ENCODE data around the gene PRSS1. TPM values are rescaled to one million over a fixed set of nuclear protein-coding genes. Genes with fewer than 3 reads are reported as not detected.

Gene PRSS1
- total and polyA plus RNA-seq, 2 experiments from 2014 or later, result not detected

DNA sequence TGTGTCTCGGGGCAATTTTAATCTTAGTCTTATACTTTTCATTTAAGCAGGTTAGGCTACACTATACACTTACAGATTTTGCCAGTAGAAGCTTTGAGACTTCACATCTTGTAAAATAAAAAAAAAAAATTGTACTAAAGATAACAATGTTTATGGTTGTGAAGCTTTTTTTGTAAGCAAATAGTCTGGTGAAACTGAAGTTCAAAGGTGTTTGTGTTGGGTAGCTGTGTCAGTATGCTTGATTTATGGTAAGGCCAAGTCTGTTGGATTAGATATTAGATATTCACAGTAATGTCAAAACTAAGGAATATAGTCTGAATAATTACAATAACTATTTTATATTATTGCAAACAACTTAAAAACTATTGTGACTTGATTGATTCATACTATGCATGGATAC, 31.0 kb upstream of the PRSS1 start:
- no peaks in the 10 kb centered on the region for H3K36me3 Mint-ChIP-seq (ENCODE audit: low read depth)
- ATAC-seq, result no peak

More for the DNA sequence above, 31.0 kb upstream of the PRSS1 start:
- H3K4me3 ChIP-seq, result no peak overlapping the region
- no peaks in the 10 kb centered on the region for H3K79me2 ChIP-seq (replicated peaks; ENCODE audit: insufficient read depth)
- no peak overlapping the region for H2AFZ ChIP-seq
- TF ChIP-seq, protein P1, sequence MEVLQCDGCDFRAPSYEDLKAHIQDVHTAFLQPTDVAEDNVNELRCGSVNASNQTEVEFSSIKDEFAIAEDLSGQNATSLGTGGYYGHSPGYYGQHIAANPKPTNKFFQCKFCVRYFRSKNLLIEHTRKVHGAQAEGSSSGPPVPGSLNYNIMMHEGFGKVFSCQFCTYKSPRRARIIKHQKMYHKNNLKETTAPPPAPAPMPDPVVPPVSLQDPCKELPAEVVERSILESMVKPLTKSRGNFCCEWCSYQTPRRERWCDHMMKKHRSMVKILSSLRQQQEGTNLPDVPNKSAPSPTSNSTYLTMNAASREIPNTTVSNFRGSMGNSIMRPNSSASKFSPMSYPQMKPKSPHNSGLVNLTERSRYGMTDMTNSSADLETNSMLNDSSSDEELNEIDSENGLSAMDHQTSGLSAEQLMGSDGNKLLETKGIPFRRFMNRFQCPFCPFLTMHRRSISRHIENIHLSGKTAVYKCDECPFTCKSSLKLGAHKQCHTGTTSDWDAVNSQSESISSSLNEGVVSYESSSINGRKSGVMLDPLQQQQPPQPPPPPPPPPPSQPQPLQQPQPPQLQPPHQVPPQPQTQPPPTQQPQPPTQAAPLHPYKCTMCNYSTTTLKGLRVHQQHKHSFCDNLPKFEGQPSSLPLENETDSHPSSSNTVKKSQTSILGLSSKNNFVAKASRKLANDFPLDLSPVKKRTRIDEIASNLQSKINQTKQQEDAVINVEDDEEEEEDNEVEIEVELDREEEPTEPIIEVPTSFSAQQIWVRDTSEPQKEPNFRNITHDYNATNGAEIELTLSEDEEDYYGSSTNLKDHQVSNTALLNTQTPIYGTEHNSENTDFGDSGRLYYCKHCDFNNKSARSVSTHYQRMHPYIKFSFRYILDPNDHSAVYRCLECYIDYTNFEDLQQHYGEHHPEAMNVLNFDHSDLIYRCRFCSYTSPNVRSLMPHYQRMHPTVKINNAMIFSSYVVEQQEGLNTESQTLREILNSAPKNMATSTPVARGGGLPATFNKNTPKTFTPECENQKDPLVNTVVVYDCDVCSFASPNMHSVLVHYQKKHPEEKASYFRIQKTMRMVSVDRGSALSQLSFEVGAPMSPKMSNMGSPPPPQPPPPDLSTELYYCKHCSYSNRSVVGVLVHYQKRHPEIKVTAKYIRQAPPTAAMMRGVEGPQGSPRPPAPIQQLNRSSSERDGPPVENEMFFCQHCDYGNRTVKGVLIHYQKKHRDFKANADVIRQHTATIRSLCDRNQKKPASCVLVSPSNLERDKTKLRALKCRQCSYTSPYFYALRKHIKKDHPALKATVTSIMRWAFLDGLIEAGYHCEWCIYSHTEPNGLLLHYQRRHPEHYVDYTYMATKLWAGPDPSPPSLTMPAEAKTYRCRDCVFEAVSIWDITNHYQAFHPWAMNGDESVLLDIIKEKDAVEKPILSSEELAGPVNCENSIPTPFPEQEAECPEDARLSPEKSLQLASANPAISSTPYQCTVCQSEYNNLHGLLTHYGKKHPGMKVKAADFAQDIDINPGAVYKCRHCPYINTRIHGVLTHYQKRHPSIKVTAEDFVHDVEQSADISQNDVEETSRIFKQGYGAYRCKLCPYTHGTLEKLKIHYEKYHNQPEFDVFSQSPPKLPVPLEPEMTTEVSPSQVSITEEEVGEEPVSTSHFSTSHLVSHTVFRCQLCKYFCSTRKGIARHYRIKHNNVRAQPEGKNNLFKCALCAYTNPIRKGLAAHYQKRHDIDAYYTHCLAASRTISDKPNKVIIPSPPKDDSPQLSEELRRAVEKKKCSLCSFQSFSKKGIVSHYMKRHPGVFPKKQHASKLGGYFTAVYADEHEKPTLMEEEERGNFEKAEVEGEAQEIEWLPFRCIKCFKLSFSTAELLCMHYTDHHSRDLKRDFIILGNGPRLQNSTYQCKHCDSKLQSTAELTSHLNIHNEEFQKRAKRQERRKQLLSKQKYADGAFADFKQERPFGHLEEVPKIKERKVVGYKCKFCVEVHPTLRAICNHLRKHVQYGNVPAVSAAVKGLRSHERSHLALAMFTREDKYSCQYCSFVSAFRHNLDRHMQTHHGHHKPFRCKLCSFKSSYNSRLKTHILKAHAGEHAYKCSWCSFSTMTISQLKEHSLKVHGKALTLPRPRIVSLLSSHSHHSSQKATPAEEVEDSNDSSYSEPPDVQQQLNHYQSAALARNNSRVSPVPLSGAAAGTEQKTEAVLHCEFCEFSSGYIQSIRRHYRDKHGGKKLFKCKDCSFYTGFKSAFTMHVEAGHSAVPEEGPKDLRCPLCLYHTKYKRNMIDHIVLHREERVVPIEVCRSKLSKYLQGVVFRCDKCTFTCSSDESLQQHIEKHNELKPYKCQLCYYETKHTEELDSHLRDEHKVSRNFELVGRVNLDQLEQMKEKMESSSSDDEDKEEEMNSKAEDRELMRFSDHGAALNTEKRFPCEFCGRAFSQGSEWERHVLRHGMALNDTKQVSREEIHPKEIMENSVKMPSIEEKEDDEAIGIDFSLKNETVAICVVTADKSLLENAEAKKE (CRISPR knock-in tag; IDR thresholded peaks at IDR 0.05), result no peak
- TF ChIP-seq, protein P2, sequence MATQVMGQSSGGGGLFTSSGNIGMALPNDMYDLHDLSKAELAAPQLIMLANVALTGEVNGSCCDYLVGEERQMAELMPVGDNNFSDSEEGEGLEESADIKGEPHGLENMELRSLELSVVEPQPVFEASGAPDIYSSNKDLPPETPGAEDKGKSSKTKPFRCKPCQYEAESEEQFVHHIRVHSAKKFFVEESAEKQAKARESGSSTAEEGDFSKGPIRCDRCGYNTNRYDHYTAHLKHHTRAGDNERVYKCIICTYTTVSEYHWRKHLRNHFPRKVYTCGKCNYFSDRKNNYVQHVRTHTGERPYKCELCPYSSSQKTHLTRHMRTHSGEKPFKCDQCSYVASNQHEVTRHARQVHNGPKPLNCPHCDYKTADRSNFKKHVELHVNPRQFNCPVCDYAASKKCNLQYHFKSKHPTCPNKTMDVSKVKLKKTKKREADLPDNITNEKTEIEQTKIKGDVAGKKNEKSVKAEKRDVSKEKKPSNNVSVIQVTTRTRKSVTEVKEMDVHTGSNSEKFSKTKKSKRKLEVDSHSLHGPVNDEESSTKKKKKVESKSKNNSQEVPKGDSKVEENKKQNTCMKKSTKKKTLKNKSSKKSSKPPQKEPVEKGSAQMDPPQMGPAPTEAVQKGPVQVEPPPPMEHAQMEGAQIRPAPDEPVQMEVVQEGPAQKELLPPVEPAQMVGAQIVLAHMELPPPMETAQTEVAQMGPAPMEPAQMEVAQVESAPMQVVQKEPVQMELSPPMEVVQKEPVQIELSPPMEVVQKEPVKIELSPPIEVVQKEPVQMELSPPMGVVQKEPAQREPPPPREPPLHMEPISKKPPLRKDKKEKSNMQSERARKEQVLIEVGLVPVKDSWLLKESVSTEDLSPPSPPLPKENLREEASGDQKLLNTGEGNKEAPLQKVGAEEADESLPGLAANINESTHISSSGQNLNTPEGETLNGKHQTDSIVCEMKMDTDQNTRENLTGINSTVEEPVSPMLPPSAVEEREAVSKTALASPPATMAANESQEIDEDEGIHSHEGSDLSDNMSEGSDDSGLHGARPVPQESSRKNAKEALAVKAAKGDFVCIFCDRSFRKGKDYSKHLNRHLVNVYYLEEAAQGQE (IDR thresholded peaks at IDR 0.05; ENCODE audit: unreplicated experiment), result no peak
- TF ChIP-seq STAT1 (IDR thresholded peaks at IDR 0.05; ENCODE audit: unreplicated experiment), result no peak
- no peak for TF ChIP-seq NANOG (IDR thresholded peaks at IDR 0.05; ENCODE audit: borderline replicate concordance)
- no peak for TF ChIP-seq ZNF114 (CRISPR knock-in tag; IDR thresholded peaks at IDR 0.05)
- TF ChIP-seq EZH2phosphoT487 (IDR thresholded peaks at IDR 0.05; ENCODE audit: unreplicated experiment), result no peak
- TF ChIP-seq ZNF331 (CRISPR knock-in tag; IDR thresholded peaks at IDR 0.05; ENCODE audit: low read depth), result no peak
- TF ChIP-seq EZH2 (IDR thresholded peaks at IDR 0.05; ENCODE audit: low read depth, unreplicated experiment), result no peak
- TF ChIP-seq, protein P3, sequence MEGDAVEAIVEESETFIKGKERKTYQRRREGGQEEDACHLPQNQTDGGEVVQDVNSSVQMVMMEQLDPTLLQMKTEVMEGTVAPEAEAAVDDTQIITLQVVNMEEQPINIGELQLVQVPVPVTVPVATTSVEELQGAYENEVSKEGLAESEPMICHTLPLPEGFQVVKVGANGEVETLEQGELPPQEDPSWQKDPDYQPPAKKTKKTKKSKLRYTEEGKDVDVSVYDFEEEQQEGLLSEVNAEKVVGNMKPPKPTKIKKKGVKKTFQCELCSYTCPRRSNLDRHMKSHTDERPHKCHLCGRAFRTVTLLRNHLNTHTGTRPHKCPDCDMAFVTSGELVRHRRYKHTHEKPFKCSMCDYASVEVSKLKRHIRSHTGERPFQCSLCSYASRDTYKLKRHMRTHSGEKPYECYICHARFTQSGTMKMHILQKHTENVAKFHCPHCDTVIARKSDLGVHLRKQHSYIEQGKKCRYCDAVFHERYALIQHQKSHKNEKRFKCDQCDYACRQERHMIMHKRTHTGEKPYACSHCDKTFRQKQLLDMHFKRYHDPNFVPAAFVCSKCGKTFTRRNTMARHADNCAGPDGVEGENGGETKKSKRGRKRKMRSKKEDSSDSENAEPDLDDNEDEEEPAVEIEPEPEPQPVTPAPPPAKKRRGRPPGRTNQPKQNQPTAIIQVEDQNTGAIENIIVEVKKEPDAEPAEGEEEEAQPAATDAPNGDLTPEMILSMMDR (conservative IDR thresholded peaks at IDR 0.05; ENCODE audit: low read depth in 2 of 2), result no peak
- TF ChIP-seq, protein P4, sequence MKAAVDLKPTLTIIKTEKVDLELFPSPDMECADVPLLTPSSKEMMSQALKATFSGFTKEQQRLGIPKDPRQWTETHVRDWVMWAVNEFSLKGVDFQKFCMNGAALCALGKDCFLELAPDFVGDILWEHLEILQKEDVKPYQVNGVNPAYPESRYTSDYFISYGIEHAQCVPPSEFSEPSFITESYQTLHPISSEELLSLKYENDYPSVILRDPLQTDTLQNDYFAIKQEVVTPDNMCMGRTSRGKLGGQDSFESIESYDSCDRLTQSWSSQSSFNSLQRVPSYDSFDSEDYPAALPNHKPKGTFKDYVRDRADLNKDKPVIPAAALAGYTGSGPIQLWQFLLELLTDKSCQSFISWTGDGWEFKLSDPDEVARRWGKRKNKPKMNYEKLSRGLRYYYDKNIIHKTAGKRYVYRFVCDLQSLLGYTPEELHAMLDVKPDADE (IDR thresholded peaks at IDR 0.05), result no peak
- TF ChIP-seq JUNB (IDR thresholded peaks at IDR 0.05; ENCODE audit: unreplicated experiment), result no peak
- TF ChIP-seq CREB1 (CRISPR knock-in tag; IDR thresholded peaks at IDR 0.05; ENCODE audit: low read depth), result no peak
- no peak for TF ChIP-seq POLR2AphosphoS5 (IDR thresholded peaks at IDR 0.05; ENCODE audit: low read depth)
- no peaks in the 10 kb centered on the region for H3K9me3 Mint-ChIP-seq
- no peak overlapping the region for H3K27ac ChIP-seq (ENCODE audit: low read depth)
- no peaks in the 10 kb centered on the region for H4K20me1 ChIP-seq (replicated peaks; ENCODE audit: insufficient read depth)
- DNase-seq (ENCODE audit: low spot score), result no peak
- H3K4me1 Mint-ChIP-seq, result peaks cover 2% of the 10 kb centered on the region; the same call in 1 of the 3 replicates
- H3K4me2 ChIP-seq, result no peak overlapping the region
- no peaks in the 10 kb centered on the region for H3K4me1 ChIP-seq (ENCODE audit: insufficient read depth)
- no peaks in the 10 kb centered on the region for H3F3A ChIP-seq (replicated peaks; ENCODE audit: low read depth)
- peaks cover 6% of the 10 kb centered on the region; the same call in 1 of the 2 replicates for H3K9me2 ChIP-seq (ENCODE audit: insufficient read depth)
- H3K36me3 ChIP-seq (ENCODE audit: insufficient read depth), result no peaks in the 10 kb centered on the region
- no peaks in the 10 kb centered on the region for H3K27me3 ChIP-seq (ENCODE audit: insufficient read depth)
- H3K4me3 Mint-ChIP-seq, result no peak overlapping the region
- H3K27ac Mint-ChIP-seq, result no peak overlapping the region
- H3K27me3 Mint-ChIP-seq (ENCODE audit: insufficient read depth, low read depth, poor library complexity), result peaks cover 3% of the 10 kb centered on the region

Data from GM23338 (cell line).